DMS153 treated with DMSO at 0.1 percent for 48 hours (cell line): ENCODE measurements around the gene DDIT3.
"Not testable (repeated sequence)": the region's sequence is repeated elsewhere in the genome, so short reads cannot be mapped to it uniquely, and the experiment has no call there.

Experiments used
- DNase-seq: peaks from one replicate; lab custom pipeline; 2025; ENCODE audit not compliant: unreplicated experiment; lab: John Stamatoyannopoulos, UW

The DDIT3 gene

DNA sequence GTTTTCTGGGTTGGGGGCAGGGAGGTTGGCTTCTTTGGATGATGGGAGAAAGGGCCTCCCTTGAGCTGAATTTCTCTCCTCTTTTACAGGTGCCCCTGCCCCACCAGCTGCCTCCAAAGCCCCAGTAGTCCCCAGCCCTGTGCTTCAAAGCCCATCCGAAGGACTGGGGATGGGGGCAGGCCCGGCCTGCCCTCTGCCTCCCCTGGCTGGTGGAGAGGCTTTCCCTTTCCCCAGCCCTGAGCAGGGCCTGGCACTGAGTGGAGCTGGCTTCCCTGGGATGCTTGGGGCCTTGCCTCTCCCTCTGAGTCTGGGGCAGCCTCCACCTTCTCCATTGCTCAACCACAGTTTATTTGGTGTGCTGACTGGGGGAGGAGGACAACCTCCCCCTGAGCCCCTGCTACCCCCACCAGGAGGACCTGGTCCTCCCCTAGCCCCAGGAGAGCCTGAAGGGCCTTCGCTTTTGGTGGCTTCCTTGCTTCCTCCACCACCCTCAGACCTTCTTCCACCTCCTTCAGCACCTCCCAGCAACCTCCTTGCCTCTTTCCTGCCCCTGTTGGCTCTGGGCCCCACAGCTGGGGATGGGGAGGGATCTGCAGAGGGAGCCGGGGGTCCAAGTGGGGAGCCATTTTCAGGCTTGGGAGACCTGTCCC lies 6.3 kb upstream of the DDIT3 start:
- DNase-seq, result no peak

DNA sequence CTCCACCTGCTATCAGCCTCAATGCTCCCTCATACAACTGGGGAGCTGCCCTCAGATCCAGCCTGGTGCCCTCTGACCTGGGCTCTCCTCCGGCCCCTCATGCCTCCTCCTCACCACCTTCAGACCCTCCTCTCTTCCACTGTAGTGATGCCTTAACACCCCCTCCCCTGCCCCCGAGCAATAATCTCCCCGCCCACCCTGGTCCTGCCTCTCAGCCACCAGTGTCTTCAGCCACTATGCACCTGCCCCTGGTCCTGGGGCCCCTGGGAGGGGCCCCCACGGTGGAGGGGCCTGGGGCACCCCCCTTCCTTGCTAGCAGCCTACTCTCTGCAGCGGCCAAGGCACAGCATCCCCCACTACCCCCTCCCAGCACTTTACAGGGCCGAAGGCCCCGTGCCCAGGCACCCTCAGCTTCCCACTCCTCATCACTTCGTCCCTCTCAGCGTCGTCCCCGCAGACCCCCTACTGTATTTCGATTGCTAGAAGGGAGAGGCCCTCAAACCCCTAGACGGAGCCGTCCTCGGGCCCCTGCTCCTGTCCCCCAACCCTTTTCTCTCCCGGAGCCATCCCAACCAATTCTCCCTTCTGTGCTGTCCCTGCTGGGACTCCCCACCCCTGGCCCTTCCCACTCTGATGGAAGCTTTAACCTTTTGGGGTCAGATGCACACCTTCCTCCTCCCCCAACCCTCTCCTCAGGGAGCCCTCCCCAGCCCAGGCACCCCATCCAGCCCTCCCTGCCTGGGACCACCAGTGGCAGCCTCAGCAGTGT lies 5.5 kb upstream of the DDIT3 start:
- DNase-seq, result no peak

DNA sequence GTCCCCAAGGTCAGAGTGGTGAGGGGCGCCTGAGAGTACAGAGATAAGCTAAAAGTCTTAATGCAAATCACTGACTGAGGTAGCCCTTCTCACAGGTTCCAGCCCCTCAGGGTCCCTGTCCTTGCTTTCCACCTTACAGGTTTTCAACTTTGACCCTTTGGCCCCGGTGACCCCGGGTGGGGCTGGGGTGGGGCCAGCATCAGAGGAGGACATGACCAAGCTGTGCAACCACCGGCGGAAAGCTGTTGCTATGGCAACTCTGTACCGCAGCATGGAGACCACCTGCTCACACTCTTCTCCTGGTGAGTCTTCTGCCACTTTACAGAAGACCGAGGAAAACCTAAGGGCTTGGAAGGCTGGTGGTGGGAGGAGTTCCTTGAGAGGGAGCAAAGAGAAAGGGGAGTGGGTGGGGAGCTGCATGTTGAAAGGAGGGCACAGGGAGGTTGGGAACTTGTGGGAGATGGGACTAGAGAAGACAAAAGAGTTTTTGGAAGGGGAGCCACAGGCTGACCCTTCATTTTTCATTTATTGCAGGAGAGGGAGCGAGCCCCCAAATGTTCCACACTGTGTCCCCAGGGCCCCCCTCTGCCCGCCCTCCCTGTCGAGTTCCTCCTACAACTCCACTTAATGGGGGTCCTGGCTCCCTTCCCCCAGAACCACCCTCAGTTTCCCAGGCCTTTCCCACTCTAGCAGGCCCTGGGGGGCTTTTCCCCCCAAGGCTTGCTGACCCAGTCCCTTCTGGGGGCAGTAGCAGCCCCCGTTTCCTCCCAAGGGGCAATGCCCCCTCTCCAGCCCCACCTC lies 4.7 kb upstream of the DDIT3 start:
- no peak for DNase-seq

DNA sequence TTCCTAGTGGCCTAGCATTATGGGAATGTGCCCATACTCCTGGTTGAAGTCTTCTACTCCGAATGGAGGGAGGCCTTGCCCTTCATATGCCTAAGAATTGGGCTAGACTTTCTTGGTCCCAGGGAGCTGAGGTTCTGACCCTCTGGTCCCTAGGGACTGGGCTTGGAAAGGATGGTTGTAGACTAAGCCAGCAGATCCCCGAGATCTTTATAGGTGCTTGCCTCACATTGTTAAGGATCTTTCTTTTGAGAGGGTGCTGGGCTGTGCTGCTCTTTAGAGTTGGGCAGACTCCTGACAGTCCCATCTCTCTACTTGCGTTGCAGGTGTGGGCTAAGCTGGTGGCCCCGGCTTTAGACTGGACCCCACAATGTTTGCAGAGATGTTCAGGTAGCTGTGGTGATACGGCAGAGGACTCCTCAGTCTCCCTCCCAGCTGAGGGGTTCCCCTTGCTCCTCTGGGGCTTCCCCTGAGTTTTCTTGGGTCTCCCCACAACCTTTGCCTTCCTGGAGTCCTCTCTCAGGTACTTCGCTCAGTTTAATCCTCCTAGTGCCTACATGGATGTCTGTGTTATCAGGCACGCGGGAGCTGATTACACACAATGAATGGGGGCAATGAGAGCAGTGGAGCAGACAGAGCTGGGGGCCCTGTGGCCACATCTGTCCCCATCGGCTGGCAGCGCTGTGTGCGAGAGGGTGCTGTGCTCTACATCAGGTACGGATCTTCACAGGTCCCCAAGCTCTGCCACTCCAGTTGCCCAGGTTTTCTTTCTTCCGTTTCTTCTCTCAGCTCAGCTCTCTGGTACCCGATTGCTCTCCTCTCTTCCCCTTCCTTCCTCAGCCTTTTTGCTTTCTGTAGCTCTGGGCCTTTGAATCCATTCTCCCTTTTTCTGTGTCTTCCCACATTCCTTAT lies 3.6 kb upstream of the DDIT3 start:
- no peak for DNase-seq

DNA sequence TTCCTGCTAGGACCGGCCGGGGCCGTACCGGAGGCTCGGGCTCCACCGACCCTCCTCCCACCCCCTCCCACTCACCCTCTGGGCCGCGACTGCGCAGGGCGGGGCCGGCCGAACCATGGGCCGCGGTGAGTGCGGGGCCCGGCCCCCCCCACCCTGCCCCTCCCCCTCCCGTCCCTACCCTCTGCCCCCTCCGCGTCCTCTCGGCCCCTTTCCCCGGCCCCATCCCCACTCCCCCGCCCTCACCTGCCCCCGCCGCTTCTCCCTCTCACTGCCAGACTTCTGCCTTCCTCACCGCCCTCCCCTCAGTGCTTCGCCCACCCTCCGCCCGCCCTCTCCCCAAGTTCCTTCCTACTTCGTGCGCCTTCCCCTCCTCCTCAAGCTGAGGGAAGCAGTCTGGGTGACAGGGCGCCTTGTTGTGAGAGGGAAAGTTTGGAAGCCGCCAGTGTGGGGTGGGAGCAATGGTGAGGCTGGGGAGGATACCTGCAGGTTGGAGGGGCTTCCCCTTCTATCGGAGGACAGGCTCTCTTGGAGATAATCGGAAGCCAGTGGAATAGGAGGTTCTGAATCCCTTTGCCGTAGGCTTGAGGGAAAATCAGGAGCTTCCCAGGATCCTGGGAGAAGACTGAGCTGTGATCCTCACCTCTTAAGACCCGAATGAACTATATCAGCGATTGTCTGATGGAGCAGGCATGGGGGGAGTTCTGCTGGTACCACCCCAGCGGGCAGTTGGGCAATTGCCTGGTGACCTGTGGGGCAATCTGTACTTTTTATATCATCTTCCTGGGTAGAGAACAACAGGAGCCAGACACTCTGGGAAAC lies 2.8 kb upstream of the DDIT3 start:
- DNase-seq, result no peak

DNA sequence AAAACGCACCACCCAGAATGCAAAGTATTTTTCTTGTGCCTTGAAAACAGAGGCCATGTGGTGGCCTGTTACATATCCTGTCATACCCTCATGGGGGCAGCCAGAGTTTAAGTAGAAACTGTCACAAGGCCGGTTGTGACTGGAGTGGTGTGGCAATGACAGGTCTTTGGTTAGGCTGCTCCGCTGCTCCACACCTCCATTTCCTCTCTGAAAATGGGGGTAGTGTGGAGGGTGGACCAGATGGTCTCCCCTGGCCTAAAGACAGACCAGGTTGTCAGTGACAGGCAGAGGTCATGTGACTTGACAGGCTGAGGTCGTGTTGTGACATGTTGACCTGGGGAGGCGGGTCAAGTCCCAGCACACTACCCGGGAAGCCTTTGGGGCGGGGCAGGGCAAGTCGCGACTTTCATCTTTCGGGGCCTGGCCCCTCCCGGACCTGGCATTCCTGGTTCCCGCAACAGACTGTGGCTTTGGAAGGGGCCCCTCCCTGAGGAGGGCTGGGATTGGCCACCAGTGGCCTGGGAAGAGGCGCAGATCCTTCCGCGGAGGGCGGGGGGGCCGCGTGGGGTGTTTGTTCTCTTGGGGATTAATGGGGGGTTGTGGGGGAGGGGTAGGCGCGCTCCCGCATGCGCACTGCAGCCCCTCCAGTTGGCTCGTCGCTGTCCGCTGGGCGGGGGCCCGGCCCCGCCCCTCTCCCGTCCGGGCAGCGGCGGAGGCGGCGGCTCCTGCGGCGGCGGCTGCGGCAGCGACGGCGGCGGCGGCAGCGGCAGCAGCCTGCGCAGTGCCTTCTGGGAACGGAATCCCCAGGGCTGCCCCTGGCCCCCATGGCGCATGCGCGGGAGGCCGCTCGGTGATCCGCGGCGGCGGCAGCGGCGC lies 1.9 kb upstream of the DDIT3 start, which contains the start of gene MBD6:
Gene MBD6 (plus strand): TSS at position 814 of the 876 bp plus-strand sequence. CDS start 1,480 bp downstream, outside the sequence.
- DNase-seq, result peak; percentile 80

DNA sequence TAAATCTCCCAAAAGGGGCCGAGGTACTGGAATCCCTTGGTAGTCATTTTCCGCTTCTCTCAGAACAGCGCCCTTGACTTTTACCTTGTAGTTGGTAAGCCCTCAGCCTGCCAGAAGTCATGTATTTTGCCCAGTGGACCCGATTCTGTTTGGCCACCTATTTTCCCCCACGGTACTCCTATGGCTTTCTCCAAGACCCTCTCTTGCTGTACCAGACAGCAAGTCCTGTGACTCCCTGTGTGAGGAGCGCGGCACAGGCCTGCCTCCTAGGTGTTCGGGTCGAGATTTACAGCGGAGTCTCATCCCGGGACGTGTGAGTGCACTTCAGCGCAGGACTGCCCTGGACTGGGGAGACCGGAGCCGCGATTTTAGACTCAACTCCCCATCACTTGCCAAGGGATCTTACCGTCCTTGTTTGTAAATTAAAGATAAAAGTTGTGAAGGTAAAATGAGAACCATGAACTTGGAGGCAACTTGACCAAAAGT lies 1.3 kb upstream of the DDIT3 start:
- no peak for DNase-seq

DNA sequence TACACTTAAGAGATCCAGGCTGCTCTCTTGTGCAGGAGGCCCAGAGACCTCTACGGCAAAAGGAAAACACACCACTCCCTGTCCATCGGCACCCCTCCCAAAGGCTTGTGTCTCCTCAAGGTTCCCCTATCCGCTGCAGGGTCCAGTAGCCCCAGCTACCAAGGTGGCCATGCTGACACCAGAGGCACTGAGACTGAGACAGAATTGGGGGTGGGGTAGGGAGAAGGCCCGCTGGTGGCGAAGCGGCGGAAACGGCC lies 590 bp downstream of the DDIT3 start:
- no peak for DNase-seq

DNA sequence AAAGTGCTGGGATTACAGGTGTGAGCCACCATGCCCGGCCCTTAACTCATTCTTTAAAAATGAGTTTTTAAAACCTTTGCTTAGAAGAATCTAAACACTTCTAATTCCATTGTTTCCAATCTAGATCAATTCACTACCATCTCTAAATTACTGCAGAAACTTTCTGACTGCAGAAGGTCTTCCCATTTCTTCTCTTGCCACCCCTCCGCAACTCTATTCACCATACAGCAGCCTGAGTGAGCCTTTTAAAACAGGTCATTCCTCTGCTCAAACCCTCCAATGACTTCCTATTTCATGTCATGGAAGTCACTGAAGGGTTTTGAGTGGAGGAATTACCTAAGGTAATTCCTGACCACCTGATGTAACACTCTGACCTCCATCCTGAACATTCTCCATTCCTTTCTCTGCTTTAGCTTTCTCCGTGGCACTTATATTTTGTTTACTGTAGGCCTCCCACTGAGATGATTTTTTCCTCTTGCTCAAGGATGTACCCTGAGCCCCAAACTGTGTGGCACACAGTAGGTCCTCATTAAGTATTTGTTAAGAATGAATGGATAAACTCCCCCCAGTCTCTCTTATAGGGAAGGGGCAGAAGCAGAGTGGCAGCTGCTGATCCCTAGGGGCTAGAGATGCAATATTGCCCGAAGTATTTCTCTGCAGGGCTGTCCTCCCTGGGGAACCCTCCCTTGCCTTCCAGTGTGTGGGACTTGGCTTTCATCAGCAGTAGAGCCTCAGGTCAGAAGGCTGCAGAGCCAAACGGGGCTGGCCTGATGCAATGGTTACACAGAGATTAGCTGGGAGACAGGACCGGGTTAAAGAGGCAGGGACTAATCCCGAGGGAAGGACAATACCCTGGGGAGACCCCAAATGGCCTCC lies 1.2 kb downstream of the DDIT3 start:
- DNase-seq, result no peak

DNA sequence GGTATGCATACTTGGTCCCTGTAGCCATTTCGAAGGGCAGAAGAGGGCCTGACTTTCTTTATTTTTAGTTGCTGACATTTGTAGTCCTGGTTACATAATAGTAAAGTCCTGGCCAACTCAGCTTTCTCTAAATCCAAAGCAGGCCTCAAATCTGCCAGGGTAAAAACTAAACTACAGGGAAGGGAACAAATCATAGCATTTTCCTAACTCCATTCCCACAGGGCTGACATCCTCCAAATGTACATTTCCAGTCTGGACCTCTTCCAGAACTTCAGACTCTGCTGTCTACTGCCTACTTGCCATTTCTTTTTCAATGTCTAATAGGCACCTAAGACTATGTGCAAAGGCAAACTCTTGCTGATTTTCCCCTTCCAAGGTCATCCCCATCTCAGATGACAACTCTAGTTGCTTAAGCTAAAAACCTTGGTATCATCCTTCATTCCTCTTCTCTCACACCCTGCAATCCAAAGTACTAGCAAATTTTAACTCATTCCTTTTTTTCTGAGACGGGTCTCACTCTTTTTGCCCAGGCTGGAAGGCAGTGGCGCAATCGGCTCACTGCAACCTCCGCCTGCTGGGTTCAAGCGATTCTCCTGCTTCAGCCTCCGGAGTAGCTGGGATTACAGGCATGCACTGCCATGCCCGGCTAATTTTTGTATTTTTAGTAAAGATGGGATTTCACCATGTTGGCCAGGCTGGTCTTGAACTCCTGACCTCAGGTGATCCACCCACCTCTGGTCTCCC lies 2.0 kb downstream of the DDIT3 start:
- no peak for DNase-seq

DNA sequence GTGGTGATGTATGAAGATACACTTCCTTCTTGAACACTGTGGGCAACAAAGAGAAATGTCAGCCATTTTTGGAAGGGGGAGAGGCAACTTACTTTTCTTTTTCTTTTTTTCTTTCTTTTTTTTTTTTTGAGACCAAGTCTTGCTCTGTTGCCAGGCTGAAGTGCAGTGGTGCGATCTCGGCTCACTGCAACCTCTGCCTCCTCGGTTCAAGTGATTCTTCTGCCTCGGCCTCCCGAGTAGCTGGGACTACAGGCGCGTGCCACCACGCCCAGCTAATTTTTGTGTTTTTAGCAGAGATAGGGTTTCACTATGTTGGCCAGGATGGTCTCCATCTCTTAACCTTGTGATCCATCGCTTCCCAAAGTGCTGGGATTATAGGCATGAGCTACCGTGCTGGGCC lies 2.6 kb downstream of the DDIT3 start:
- DNase-seq, result not testable (repeated sequence)

DNA sequence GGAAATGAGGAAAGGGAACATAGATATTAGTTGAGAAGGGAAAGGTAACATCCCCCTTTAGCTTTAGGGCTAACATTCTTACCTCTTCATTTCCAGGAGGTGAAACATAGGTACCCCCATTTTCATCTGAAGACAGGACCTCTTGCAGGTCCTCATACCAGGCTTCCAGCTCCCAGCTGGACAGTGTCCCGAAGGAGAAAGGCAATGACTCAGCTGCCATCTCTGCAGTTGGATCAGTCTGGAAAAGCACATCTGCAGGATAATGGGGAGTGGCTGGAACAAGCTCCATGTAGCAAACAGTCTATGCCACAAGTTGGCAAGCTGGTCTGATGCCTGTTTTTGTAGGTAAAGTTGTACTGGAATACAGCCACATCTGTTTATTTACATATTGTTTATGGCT lies 3.1 kb downstream of the DDIT3 start:
- DNase-seq, result no peak

DNA sequence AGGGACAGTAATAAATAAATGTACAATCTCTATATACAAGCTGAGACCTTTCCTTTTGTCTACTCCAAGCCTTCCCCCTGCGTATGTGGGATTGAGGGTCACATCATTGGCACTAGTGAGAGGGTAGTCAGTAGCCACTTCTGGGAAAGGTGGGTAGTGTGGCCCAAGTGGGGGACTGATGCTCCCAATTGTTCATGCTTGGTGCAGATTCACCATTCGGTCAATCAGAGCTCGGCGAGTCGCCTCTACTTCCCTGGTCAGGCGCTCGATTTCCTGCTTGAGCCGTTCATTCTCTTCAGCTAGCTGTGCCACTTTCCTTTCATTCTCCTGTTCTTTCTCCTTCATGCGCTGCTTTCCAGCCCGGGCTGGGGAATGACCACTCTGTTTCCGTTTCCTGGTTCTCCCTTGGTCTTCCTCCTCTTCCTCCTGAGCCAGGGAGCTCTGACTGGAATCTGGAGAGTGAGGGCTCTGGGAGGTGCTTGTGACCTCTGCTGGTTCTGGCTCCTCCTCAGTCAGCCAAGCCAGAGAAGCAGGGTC lies 3.6 kb downstream of the DDIT3 start:
- no peak for DNase-seq

DNA sequence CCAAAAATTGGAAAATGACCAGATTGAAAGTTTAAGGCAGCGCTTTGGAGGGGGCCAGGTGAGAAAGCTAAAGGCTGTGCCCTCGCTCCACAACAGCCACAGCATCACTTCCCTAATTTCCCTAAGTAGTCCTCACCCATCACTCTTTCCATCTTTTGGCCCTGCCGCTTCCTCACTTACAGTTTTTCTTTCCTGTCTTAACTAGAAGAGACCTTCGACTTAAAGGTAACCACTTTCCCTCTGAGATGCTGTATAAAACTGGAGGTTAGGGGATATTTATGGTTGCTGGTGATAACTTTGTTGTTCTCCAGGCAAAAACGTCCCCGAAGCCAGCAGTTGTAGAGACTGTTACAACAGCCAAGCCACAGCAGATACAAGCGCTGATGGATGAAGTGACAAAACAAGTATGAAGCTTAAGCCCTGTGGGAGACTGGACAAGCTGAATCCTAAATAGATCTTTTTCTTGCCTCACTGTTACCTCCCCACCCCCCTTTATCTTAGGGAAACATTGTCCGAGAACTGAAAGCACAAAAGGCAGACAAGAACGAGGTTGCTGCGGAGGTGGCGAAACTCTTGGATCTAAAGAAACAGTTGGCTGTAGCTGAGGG lies 4.3 kb downstream of the DDIT3 start:
- DNase-seq, result no peak

DNA sequence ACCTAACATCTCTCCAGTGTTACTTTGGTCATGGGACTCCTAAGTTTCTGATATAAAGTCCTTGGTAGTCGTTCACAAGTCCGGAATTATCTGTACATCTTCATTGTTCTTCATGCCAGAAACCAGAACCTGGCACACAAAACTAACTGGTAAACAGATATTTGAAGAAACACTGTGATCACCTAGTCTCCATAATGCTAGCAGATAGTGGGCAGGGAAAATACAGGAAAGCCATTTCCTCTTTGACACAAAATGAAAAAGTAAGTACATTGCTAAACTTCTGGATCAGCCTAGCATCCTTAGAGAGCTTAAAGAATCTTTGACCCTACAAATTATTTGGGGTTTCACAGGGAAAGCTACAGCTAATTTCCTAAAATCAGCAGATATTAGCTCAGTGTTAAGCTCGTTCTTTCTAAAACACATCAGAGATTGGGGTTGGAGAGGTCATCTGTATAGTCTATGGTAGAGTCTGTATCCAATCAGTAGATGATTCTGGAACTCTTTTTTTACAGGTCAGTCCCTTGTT lies 4.8 kb downstream of the DDIT3 start:
- DNase-seq, result no peak

DNA sequence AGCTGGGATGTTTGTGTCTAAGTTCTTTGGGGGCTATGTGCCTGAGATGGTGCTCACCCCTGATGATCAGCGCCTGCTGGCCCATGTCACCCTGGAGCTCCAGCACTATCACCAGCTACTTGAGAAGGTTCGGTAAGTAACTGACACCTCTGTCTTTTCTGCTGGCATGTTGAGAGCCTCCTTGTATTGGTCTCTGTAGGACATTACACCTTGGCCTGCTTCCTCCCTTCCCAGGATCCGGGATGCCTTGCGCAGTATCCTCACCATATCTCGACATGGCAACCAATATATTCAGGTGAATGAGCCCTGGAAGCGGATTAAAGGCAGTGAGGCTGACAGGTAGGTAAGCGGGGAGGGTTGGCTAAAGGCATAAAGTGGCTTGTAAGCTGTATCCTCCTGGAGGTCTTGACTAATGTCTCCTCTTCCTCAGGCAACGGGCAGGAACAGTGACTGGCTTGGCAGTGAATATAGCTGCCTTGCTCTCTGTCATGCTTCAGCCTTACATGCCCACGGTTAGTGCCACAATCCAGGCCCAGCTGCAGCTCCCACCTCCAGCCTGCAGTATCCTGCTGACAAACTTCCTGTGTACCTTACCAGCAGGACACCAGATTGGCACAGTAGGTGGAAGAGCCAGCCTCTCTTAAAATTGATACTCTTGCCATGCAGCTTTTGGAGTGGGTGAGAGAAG lies 5.5 kb downstream of the DDIT3 start:
- no peak for DNase-seq
